H1 (cell line): Measurements from ENCODE around the gene SMYD5. TPM values are rescaled to one million over a fixed set of nuclear protein-coding genes. Genes with fewer than 3 reads are reported as not detected.

Experiments used
- CTCF ChIA-PET: fragments of 300-600 bp; sonication (Branson Sonifier 250); formaldehyde crosslinking; loops from one replicate; lab custom pipeline; 2021; ENCODE audit not compliant: partially characterized antibody; lab: Charles Lee
- POLR2A ChIA-PET: fragments of 300-600 bp; sonication (Branson Sonifier 250); formaldehyde crosslinking; loops from one replicate; lab custom pipeline; 2021; ENCODE audit warnings: inconsistent platforms; ENCODE audit not compliant: partially characterized antibody; lab: Charles Lee
- DNase-seq, 2 experiments: peaks; one replicate each; pipeline versions ENCODE4 v3.0.0 to v3.0.0-alpha.2; 2010 to 2022; ENCODE audit warnings: low spot score in 2 of 2, low read depth in 1 of 2, mixed read lengths in 1 of 2
- FAIRE-seq: peaks from 2 replicates; lab custom pipeline; 2011; peaks lifted over from hg19 to GRCh38; lab: Jason Lieb, UNC
- H2AFZ ChIP-seq: 2 replicates; pipeline ENCODE4 v1.8.1; 2012; ENCODE audit warnings: low read length, inconsistent platforms
- H2AK5ac ChIP-seq: 2 replicates; pipeline ENCODE4 v1.6.1; 2013; ENCODE audit warnings: low read depth, low read length
- H2BK120ac ChIP-seq: replicated peaks from 2 replicates; pipeline ENCODE3; 2013; ENCODE audit warnings: low read depth, low read length, inconsistent platforms
- H2BK12ac ChIP-seq: 2 replicates; pipeline ENCODE4 v1.6.1; 2013; ENCODE audit warnings: low read depth, low read length
- H2BK15ac ChIP-seq: 2 replicates; pipeline ENCODE4 v1.6.1; 2013; ENCODE audit warnings: low read length
- H2BK20ac ChIP-seq: 2 replicates; pipeline ENCODE4 v1.6.1; 2013; ENCODE audit warnings: low read length
- H2BK5ac ChIP-seq: 2 replicates; pipeline ENCODE4 v1.6.1; 2013; ENCODE audit warnings: low read depth, low read length
- H3K14ac ChIP-seq: 2 replicates; pipeline ENCODE4 v1.6.1; 2013; ENCODE audit warnings: inconsistent platforms; ENCODE audit not compliant: insufficient read length
- H3K18ac ChIP-seq: 2 replicates; pipeline ENCODE4 v1.6.1; 2013; ENCODE audit warnings: low read length; ENCODE audit errors: extremely low read depth
- H3K23ac ChIP-seq: 2 replicates; pipeline ENCODE4 v1.6.1; 2013; ENCODE audit warnings: inconsistent platforms; ENCODE audit not compliant: insufficient read length
- H3K23me2 ChIP-seq: 2 replicates; pipeline ENCODE4 v1.6.1; 2013; ENCODE audit warnings: low read depth, low read length
- H3K27ac ChIP-seq: 2 replicates; pipeline ENCODE4 v1.6.1; 2011; ENCODE audit warnings: low read depth, low read length, inconsistent platforms
- H3K27me3 ChIP-seq, 4 experiments: replicated peaks in 1 of 4; 1 replicate in 1 of 4; 2 replicates in 3 of 4; pipeline versions ENCODE4 v1.6.1 to v1.8.1; 2011 to 2013; ENCODE audit warnings: low read length in 3 of 4, mild to moderate bottlenecking in 3 of 4, inconsistent platforms in 2 of 4, mixed read lengths in 2 of 4, moderate library complexity in 1 of 4; ENCODE audit not compliant: control insufficient read depth in 3 of 4, insufficient read depth in 3 of 4; ENCODE audit errors: extremely low read depth in 1 of 4
- H3K36me3 ChIP-seq, 4 experiments: 2 replicates each; pipeline versions ENCODE4 v1.6.1 to v1.8.1; 2011 to 2013; ENCODE audit warnings: mild to moderate bottlenecking in 4 of 4, low read length in 3 of 4, moderate library complexity in 2 of 4, control low read depth in 1 of 4, inconsistent platforms in 1 of 4; ENCODE audit not compliant: insufficient read depth in 4 of 4, control insufficient read depth in 2 of 4
- H3K4ac ChIP-seq: replicated peaks from 2 replicates; pipeline ENCODE3; 2013; ENCODE audit warnings: low read length, low read depth, mixed read lengths, inconsistent platforms; ENCODE audit not compliant: insufficient read length
- H3K4me1 ChIP-seq, 4 experiments: replicated peaks in 1 of 4; 1 replicate in 1 of 4; 2 replicates in 3 of 4; pipeline versions ENCODE4 v1.6.1 to v1.8.1; 2011 to 2013; ENCODE audit warnings: low read length in 3 of 4, inconsistent platforms in 2 of 4, mixed read lengths in 1 of 4; ENCODE audit not compliant: insufficient read depth in 4 of 4, control insufficient read depth in 3 of 4
- H3K4me2 ChIP-seq, 2 experiments: 2 replicates each; pipeline versions ENCODE4 v1.6.1 to v1.8.1; 2011 to 2013; ENCODE audit warnings: low read depth in 2 of 2, low read length in 2 of 2, control low read depth in 1 of 2, inconsistent platforms in 1 of 2, mild to moderate bottlenecking in 1 of 2; ENCODE audit not compliant: insufficient read depth in 1 of 2
- H3K4me3 ChIP-seq, 4 experiments: fragments of 200-600, 300-600 bp in 1 of 4; sonication (generic), shearing (Covaris generic), sonication (Bioruptor Twin) in 1 of 4; 2 replicates each; pipeline versions ENCODE4 v1.5.1 to v1.8.1; 2011 to 2016; ENCODE audit warnings: low read length in 4 of 4, low read depth in 3 of 4, control low read depth in 2 of 4, inconsistent platforms in 2 of 4, mild to moderate bottlenecking in 2 of 4, mixed read lengths in 1 of 4, moderate library complexity in 1 of 4; ENCODE audit not compliant: insufficient read depth in 2 of 4; ENCODE audit errors: extremely low read depth in 1 of 4
- H3K56ac ChIP-seq: replicated peaks from 2 replicates; pipeline ENCODE3; 2013; ENCODE audit warnings: low read depth, mild to moderate bottlenecking, mixed read lengths, low read length, inconsistent platforms; ENCODE audit not compliant: insufficient read length
- H3K79me1 ChIP-seq: 2 replicates; pipeline ENCODE4 v1.6.1; 2013; ENCODE audit warnings: low read depth, low read length, control low read depth
- H3K79me2 ChIP-seq, 2 experiments: 2 replicates each; pipeline versions ENCODE4 v1.6.1 to v1.8.1; 2012 to 2013; ENCODE audit warnings: low read length in 2 of 2, mild to moderate bottlenecking in 2 of 2, inconsistent platforms in 1 of 2; ENCODE audit not compliant: insufficient read depth in 2 of 2, control insufficient read depth in 1 of 2
- H3K9ac ChIP-seq, 4 experiments: replicated peaks in 1 of 4; 1 replicate in 1 of 4; 2 replicates in 3 of 4; pipeline versions ENCODE4 v1.6.1 to v1.8.1; 2011 to 2013; ENCODE audit warnings: low read depth in 3 of 4, low read length in 3 of 4, control low read depth in 2 of 4, mild to moderate bottlenecking in 2 of 4, moderate library complexity in 2 of 4, inconsistent platforms in 1 of 4; ENCODE audit errors: extremely low read depth in 1 of 4
- H3K9me3 ChIP-seq, 2 experiments: 2 replicates each; pipeline versions ENCODE4 v1.6.1 to v1.8.1; 2012 to 2013; ENCODE audit warnings: mild to moderate bottlenecking in 2 of 2, moderate library complexity in 2 of 2, control low read depth in 1 of 2, inconsistent platforms in 1 of 2, low read depth in 1 of 2, low read length in 1 of 2, mixed read lengths in 1 of 2; ENCODE audit not compliant: insufficient read depth in 2 of 2
- H4K20me1 ChIP-seq, 2 experiments: replicated peaks in 1 of 2; 2 replicates each; pipeline versions ENCODE3 to v1.8.1; 2011 to 2013; ENCODE audit warnings: inconsistent platforms in 2 of 2, low read length in 2 of 2, mild to moderate bottlenecking in 1 of 2; ENCODE audit not compliant: insufficient read depth in 2 of 2, control insufficient read depth in 1 of 2
- H4K5ac ChIP-seq: 2 replicates; pipeline ENCODE4 v1.6.1; 2013; ENCODE audit warnings: low read length, low read depth, mixed read lengths, inconsistent platforms; ENCODE audit not compliant: insufficient read length
- H4K8ac ChIP-seq: 2 replicates; pipeline ENCODE4 v1.8.0; 2013; ENCODE audit warnings: mild to moderate bottlenecking, moderate library complexity, low read length, inconsistent platforms; ENCODE audit not compliant: insufficient read depth; ENCODE audit errors: extremely low read depth
- H4K91ac ChIP-seq: replicated peaks from 2 replicates; pipeline ENCODE3; 2013; ENCODE audit warnings: low read length, mixed read lengths, inconsistent platforms; ENCODE audit not compliant: insufficient read length
- ATF2 ChIP-seq: IDR thresholded peaks from 2 replicates; pipeline ENCODE4 v1.6.1; 2012; ENCODE audit warnings: low read length, inconsistent platforms
- CEBPB ChIP-seq: IDR thresholded peaks from 2 replicates; pipeline ENCODE4 v1.6.1; 2012; ENCODE audit warnings: low read depth, low read length
- CHD2 ChIP-seq: IDR thresholded peaks from 2 replicates; pipeline ENCODE4 v1.6.1; 2012; ENCODE audit warnings: low read length, improper control_type of control experiment
- JUND ChIP-seq: IDR thresholded peaks from 2 replicates; pipeline ENCODE4 v1.6.1; 2011; ENCODE audit warnings: mild to moderate bottlenecking, improper control_type of control experiment, low read length
- SAP30 ChIP-seq: fragments of 300-600 bp; sonication (generic); IDR thresholded peaks from 2 replicates; pipeline ENCODE4 v1.7.1; 2012; ENCODE audit warnings: low read length, moderate library complexity, mild to moderate bottlenecking, inconsistent platforms; ENCODE audit not compliant: insufficient read depth, insufficient replicate concordance
- SP2 ChIP-seq: IDR thresholded peaks from 2 replicates; pipeline ENCODE4 v1.6.1; 2012; ENCODE audit warnings: mild to moderate bottlenecking, low read length, inconsistent platforms
- TAF7 ChIP-seq: optimal IDR thresholded peaks from 2 replicates; pipeline ENCODE3; 2011; ENCODE audit warnings: low read depth, mild to moderate bottlenecking, inconsistent platforms, low read length, moderate library complexity, borderline replicate concordance
- USF2 ChIP-seq: IDR thresholded peaks from 2 replicates; pipeline ENCODE4 v1.6.1; 2011; ENCODE audit warnings: low read length, improper control_type of control experiment
- YY1 ChIP-seq: IDR thresholded peaks from 2 replicates; pipeline ENCODE4 v1.6.1; 2011; ENCODE audit warnings: low read depth, mild to moderate bottlenecking, low read length
- WGBS, 2 experiments: shearing (Covaris generic) in 1 of 2; methylation state at CpG; one replicate each; pipeline versions ENCODE4 v1.1.6 to v1.1.7; 2013 to 2015; ENCODE audit warnings: low lambda C conversion rate in 2 of 2, mixed read lengths in 2 of 2, inconsistent platforms in 1 of 2, low coverage in 1 of 2, missing lambda C conversion rate in 1 of 2; ENCODE audit not compliant: insufficient replicate concordance in 2 of 2, insufficient coverage in 1 of 2, insufficient read length in 1 of 2; ENCODE audit errors: extremely low coverage in 1 of 2, missing lambda C conversion rate in 1 of 2; 5-methylcytosine and 5-hydroxymethylcytosine counted together
- polyA plus RNA-seq, 7 experiments: library from polyadenylated mRNA; depleted of rRNA in 3 of 7; stranded (reverse) in 5 of 7; unstranded in 2 of 7; fragments of >200 nt in 5 of 7; fragments of 200-250 nt in 2 of 7; gene quantifications; 1 replicate in 5 of 7; 2 replicates in 1 of 7; 4 replicates in 1 of 7; pipeline versions ENCODE4 v1.2.1 to v1.2.3, GENCODE V29; 2011 to 2013; ENCODE audit warnings: missing spikeins in 2 of 7, mixed read lengths in 2 of 7
- total RNA-seq: library from RNA; stranded (reverse); fragmentation: NEBNext Ultra II Directional; extraction: Animal tissue kit (Norgen Biotek cat#: 25700); gene quantifications from 2 replicates; pipeline ENCODE4 v1.2.1, GENCODE V29; 2021

Gene SMYD5
- total and polyA plus RNA-seq, 2 of the 8 experiments (the other 6 are each of a cell fraction or from before 2014, with no cell fraction given), result 35.2 to 56.7 TPM

GRCh38 chr2:73212448-73213176 lies 1.4 kb upstream of the SMYD5 start:
- POLR2A ChIA-PET, result interaction anchor here (0.8 to 6.2 kb wide), 9 partner anchors 10 to 127 kb away, joined by 3 to 39 read pairs (median 6); partner anchors contain the start of genes CCT7, NOTO and PRADC1
- no peak overlapping the region for H3K23ac ChIP-seq
- FAIRE-seq, result no peak
- 0 out of 2 replicates have a peak overlapping the region, but pooled peaks have one; percentile 40 for H2BK15ac ChIP-seq
- H3K9ac ChIP-seq, result no peak overlapping the region
- peak in 1 of 2 experiments; percentile 90 for DNase-seq
- no peak overlapping the region; a peak in 1 of 4 replicates for H3K4me2 ChIP-seq
- no peak overlapping the region for H3K56ac ChIP-seq
- no peaks in the 10 kb centered on the region for H3K36me3 ChIP-seq
- no peak overlapping the region for H2AFZ ChIP-seq
- no peak overlapping the region for H2BK5ac ChIP-seq
- H2AK5ac ChIP-seq, result no peak overlapping the region
- no peak overlapping the region for H3K4ac ChIP-seq
- H2BK20ac ChIP-seq, result no peak overlapping the region
- peaks cover 2 to 3% (median 3%) of the 10 kb centered on the region in 4 experiments; a peak in 4 of 7 replicates for H3K4me1 ChIP-seq
- H4K91ac ChIP-seq, result no peak overlapping the region
- H4K8ac ChIP-seq, result no peak overlapping the region
- H3K4me3 ChIP-seq, result no peak overlapping the region
- WGBS, 2 experiments, result 48% methylated on average over 20 of the region's 20 CpGs; no CpG with 5 or more reads in 1 of the 2 experiments
- no peak overlapping the region for H3K27ac ChIP-seq
- H3K79me2 ChIP-seq, result peaks cover 5 to 28% of the 10 kb centered on the region in 2 experiments
- CTCF ChIA-PET, result interaction anchor here (0.6 to 8.4 kb wide), 55 partner anchors 8 to 321 kb away, joined by 3 to 92 read pairs (median 5); partner anchors contain the start of genes CCT7, NOTO and PRADC1
- H4K20me1 ChIP-seq, result no peaks in the 10 kb centered on the region
- peaks cover 3% of the 10 kb centered on the region; the same call in 1 of the 2 replicates for H3K23me2 ChIP-seq
- H3K79me1 ChIP-seq, result peaks cover 6% of the 10 kb centered on the region
- H4K5ac ChIP-seq, result no peak overlapping the region
- H3K14ac ChIP-seq, result no peak overlapping the region
- peaks cover 0 to 4% (median 2%) of the 10 kb centered on the region in 4 experiments; a peak in 1 of 7 replicates for H3K27me3 ChIP-seq
- no peak overlapping the region for H2BK12ac ChIP-seq
- no peak overlapping the region for H3K18ac ChIP-seq
- no peaks in the 10 kb centered on the region for H3K9me3 ChIP-seq
- no peak overlapping the region for H2BK120ac ChIP-seq
- TF ChIP-seq ATF2, result no peak
- TF ChIP-seq JUND, result 0 out of 2 replicates have a peak, but pooled peaks have one; percentile 35
- TF ChIP-seq SAP30, result no peak
- no peak for TF ChIP-seq CHD2
- no peak for TF ChIP-seq TAF7
- TF ChIP-seq SP2, result no peak
- TF ChIP-seq USF2, result no peak
- TF ChIP-seq YY1, result 0 out of 2 replicates have a peak, but pooled peaks have one; percentile 33
- no peak for TF ChIP-seq CEBPB
